ENCODE results near the gene FGGY. TPM values are rescaled to one million over a fixed set of nuclear protein-coding genes. Genes with fewer than 3 reads are reported as not detected.

The FGGY gene
- total RNA-seq, 1 experiment from 2014 or later, result 14.6 TPM

GRCh38 chr1:59438058-59438560 lies 141.2 kb downstream of the FGGY start:
- Histone ChIP-seq H3K18ac (ENCODE audit: insufficient read length, low read depth, low read length) (no peak overlapping the region), H3K14ac (ENCODE audit: insufficient read depth, low read length) (no peak overlapping the region), H2BK15ac (ENCODE audit: low read depth, low read length) (no peak overlapping the region), H3K79me1 (ENCODE audit: insufficient read depth, low read depth, low read length, poor library complexity, severe bottlenecking) (no peaks in the 10 kb centered on the region), H3K23me2 (ENCODE audit: insufficient read length, low read depth, low read length, poor library complexity, severe bottlenecking) (no peaks in the 10 kb centered on the region), H2AK5ac (ENCODE audit: insufficient read length, low read length) (no peak overlapping the region), H4K8ac (replicated peaks; ENCODE audit: insufficient read length, low read depth, low read length) (no peak overlapping the region), H2AFZ (ENCODE audit: low read length) (no peak overlapping the region), H3K23ac (ENCODE audit: insufficient read length, low read depth, low read length) (no peak overlapping the region), H3K27me3 (ENCODE audit: insufficient read depth, low read length) (no peaks in the 10 kb centered on the region), H3K56ac (ENCODE audit: insufficient read length, low read depth, low read length) (no peak overlapping the region), H2BK20ac (ENCODE audit: low read depth, low read length, poor library complexity, severe bottlenecking) (no peak overlapping the region), H3K4ac (ENCODE audit: low read depth, low read length) (no peak overlapping the region), H3K4me2 (ENCODE audit: insufficient read depth, insufficient read length, low read length) (no peak overlapping the region), H3T11ph (ENCODE audit: low read length) (no peak overlapping the region), H2BK5ac (ENCODE audit: insufficient read length, low read length) (no peak overlapping the region), H4K91ac (ENCODE audit: insufficient read length, low read depth, low read length) (no peak overlapping the region), H2BK12ac (ENCODE audit: insufficient read length, low read depth, low read length) (no peak overlapping the region), H4K5ac (ENCODE audit: insufficient read length, low read depth, low read length) (no peak overlapping the region), H4K20me1 (ENCODE audit: control insufficient read depth, insufficient read depth, insufficient read length) (no peaks in the 10 kb centered on the region), H3K9ac (ENCODE audit: extremely low read depth, insufficient read length, low read length) (no peak overlapping the region), H3K79me2 (ENCODE audit: insufficient read depth, low read length) (no peaks in the 10 kb centered on the region), H2BK120ac (ENCODE audit: low read depth, low read length, poor library complexity, severe bottlenecking) (no peak overlapping the region), H3K4me1 (ENCODE audit: insufficient read depth, low read length) (peaks cover 2% of the 10 kb centered on the region), H3K9me3 (ENCODE audit: control insufficient read depth, low read depth, low read length) (no peaks in the 10 kb centered on the region), H3K27ac (ENCODE audit: insufficient read length, low read depth, low read length) (no peak overlapping the region)
- no peak for TF ChIP-seq CTCF (conservative IDR thresholded peaks at IDR 0.05)
- Mint-ChIP-seq H3K4me1 (peaks cover 30 to 31% of the 10 kb centered on the region in 2 experiments), H3K4me3 (no peak overlapping the region), H3K27me3 (ENCODE audit: low read depth) (no peaks in the 10 kb centered on the region), H3K36me3 (ENCODE audit: insufficient read depth in 1 of 3, low read depth in 3 of 3) (no peaks in the 10 kb centered on the region), H3K27ac (no peak overlapping the region; a peak in 1 of 7 replicates), H3K9me3 (no peaks in the 10 kb centered on the region; a peak in 1 of 5 replicates)
- DNase-seq, result no peak
- WGBS (ENCODE audit: extremely low coverage, insufficient read length, low lambda C conversion rate), result no CpG with 5 or more reads among the region's 1 CpG
